Keratinocyte (primary cell): ENCODE results near the gene EIF2S3B. TPM values are rescaled to one million over a fixed set of nuclear protein-coding genes. Genes with fewer than 3 reads are reported as not detected.

ENCODE experiments used
- DNase-seq: peaks from one replicate; pipeline ENCODE4 v3.0.0-alpha.2; 2011; ENCODE audit warnings: low read depth, missing footprints, low spot score
- FAIRE-seq: peaks from 2 replicates; lab custom pipeline; 2011; peaks lifted over from hg19 to GRCh38; lab: Jason Lieb, UNC
- H2AFZ ChIP-seq: 2 replicates; pipeline ENCODE4 v1.6.0; 2012; ENCODE audit warnings: low read length, control low read depth, inconsistent platforms; ENCODE audit not compliant: control insufficient read depth
- H3K27ac ChIP-seq: 2 replicates; pipeline ENCODE4 v1.5.1; 2011; ENCODE audit warnings: low read length; ENCODE audit not compliant: control insufficient read depth, insufficient read depth
- H3K27me3 ChIP-seq: 3 replicates; pipeline ENCODE4 v1.6.0; 2011; ENCODE audit warnings: low read length; ENCODE audit not compliant: control insufficient read depth, insufficient read depth; ENCODE audit errors: extremely low read depth
- H3K36me3 ChIP-seq, 2 experiments: 2 replicates in 1 of 2; 3 replicates in 1 of 2; pipeline ENCODE4 v1.5.1; 2011; ENCODE audit warnings: low read length in 2 of 2, mild to moderate bottlenecking in 1 of 2; ENCODE audit not compliant: control insufficient read depth in 2 of 2, insufficient read depth in 2 of 2; ENCODE audit errors: extremely low read depth in 1 of 2
- H3K4me1 ChIP-seq: 3 replicates; pipeline ENCODE4 v1.5.1; 2011; ENCODE audit warnings: low read length; ENCODE audit not compliant: control insufficient read depth, insufficient read depth; ENCODE audit errors: extremely low read depth
- H3K4me2 ChIP-seq: 3 replicates; pipeline ENCODE4 v1.6.0; 2011; ENCODE audit warnings: low read depth, low read length; ENCODE audit not compliant: control insufficient read depth, insufficient read depth; ENCODE audit errors: extremely low read depth
- H3K4me3 ChIP-seq, 3 experiments: fragments of 200-600 bp in 1 of 3; sonication (generic) in 1 of 3; 2 replicates in 2 of 3; 3 replicates in 1 of 3; pipeline ENCODE4 v1.5.1; 2011 to 2016; ENCODE audit warnings: low read length in 3 of 3, mild to moderate bottlenecking in 3 of 3, control low read depth in 2 of 3, inconsistent platforms in 1 of 3, low read depth in 1 of 3, mixed read lengths in 1 of 3, mixed run types in 1 of 3, moderate library complexity in 1 of 3; ENCODE audit not compliant: control insufficient read depth in 2 of 3, insufficient read depth in 2 of 3; ENCODE audit errors: extremely low read depth in 1 of 3
- H3K79me2 ChIP-seq: 2 replicates; pipeline ENCODE4 v1.6.0; 2012; ENCODE audit warnings: low read length; ENCODE audit not compliant: control insufficient read depth, insufficient read depth
- H3K9ac ChIP-seq: 3 replicates; pipeline ENCODE4 v1.6.0; 2011; ENCODE audit warnings: low read length; ENCODE audit not compliant: control insufficient read depth, insufficient read depth; ENCODE audit errors: extremely low read depth
- H3K9me1 ChIP-seq: 3 replicates; pipeline ENCODE4 v1.6.0; 2011; ENCODE audit warnings: low read length; ENCODE audit not compliant: control insufficient read depth, insufficient read depth; ENCODE audit errors: extremely low read depth
- H3K9me3 ChIP-seq: 2 replicates; pipeline ENCODE4 v1.5.1; 2012; ENCODE audit warnings: low read depth, low read length; ENCODE audit not compliant: control insufficient read depth
- H4K20me1 ChIP-seq: 3 replicates; pipeline ENCODE4 v1.6.0; 2011; ENCODE audit warnings: low read length; ENCODE audit not compliant: control insufficient read depth, insufficient read depth; ENCODE audit errors: extremely low read depth
- CTCF ChIP-seq, 3 experiments: IDR thresholded peaks in 1 of 3; conservative IDR thresholded peaks in 1 of 3; optimal IDR thresholded peaks in 1 of 3; 2 replicates in 2 of 3; 3 replicates in 1 of 3; pipeline versions ENCODE3 to v1.5.1; 2011; ENCODE audit warnings: low read length in 3 of 3, mild to moderate bottlenecking in 3 of 3, moderate library complexity in 2 of 3, control low read depth in 1 of 3, inconsistent platforms in 1 of 3; ENCODE audit not compliant: insufficient read depth in 2 of 3; ENCODE audit errors: extremely low read depth in 1 of 3
- EZH2 ChIP-seq: IDR thresholded peaks from one replicate; pipeline ENCODE4 v1.6.1; 2012; ENCODE audit warnings: inconsistent platforms, mild to moderate bottlenecking, low read length, moderate library complexity
- dilution Hi-C: fragments of 300-500 bp; cut with MboI; formaldehyde crosslinking; loops from one replicate; pipeline ENCODE4 v1.7.0; 2020; ENCODE audit warnings: low sequenced_read_pairs; ENCODE audit not compliant: extremely low pct_ligation_motif_present
- polyA plus RNA-seq, 5 experiments: library from polyadenylated mRNA; depleted of rRNA in 3 of 5; stranded (reverse) in 3 of 5; stranded (forward) in 1 of 5; unstranded in 1 of 5; fragments of >200 nt; gene quantifications; 1 replicate in 1 of 5; 2 replicates in 3 of 5; 3 replicates in 1 of 5; pipeline versions ENCODE4 v1.2.1 to v1.2.3, GENCODE V29; 2011 to 2012; ENCODE audit warnings: missing spikeins in 2 of 5, low read depth in 1 of 5, low replicate concordance in 1 of 5

Gene EIF2S3B
- polyA plus RNA-seq, 1 donor (not counting 4 experiments of a cell fraction or from before 2014, with no cell fraction given) = 0.66 TPM

GRCh38 chr12:10491766-10492165 is 13.9 kb upstream of the EIF2S3B start:
- no peak overlapping the region for H3K4me2 ChIP-seq
- TF ChIP-seq CTCF (optimal IDR thresholded peaks at IDR 0.05 in 1 of 3, IDR thresholded peaks at IDR 0.05 in 1 of 3, conservative IDR thresholded peaks at IDR 0.05 in 1 of 3; ENCODE audit: extremely low read depth in 1 of 3, insufficient read depth in 2 of 3, low read length in 3 of 3) = no peak
- TF ChIP-seq EZH2 = no peak
- no peaks in the 10 kb centered on the region for H3K27me3 ChIP-seq
- H3K9me1 ChIP-seq = no peaks in the 10 kb centered on the region
- H3K36me3 ChIP-seq = no peaks in the 10 kb centered on the region
- DNase-seq (no peak), FAIRE-seq (no peak)
- no peaks in the 10 kb centered on the region for H4K20me1 ChIP-seq
- no peak overlapping the region for H2AFZ ChIP-seq
- no peak overlapping the region for H3K4me3 ChIP-seq
- H3K27ac ChIP-seq = no peak overlapping the region
- H3K79me2 ChIP-seq = no peaks in the 10 kb centered on the region
- H3K4me1 ChIP-seq = no peaks in the 10 kb centered on the region
- no peak overlapping the region for H3K9ac ChIP-seq
- no peaks in the 10 kb centered on the region for H3K9me3 ChIP-seq
- dilution Hi-C loops = no loop called here

- H2AFZ ChIP-seq = no peak overlapping the region
- no peak overlapping the region for H3K27ac ChIP-seq
- no peaks in the 10 kb centered on the region for H3K36me3 ChIP-seq
- H3K4me1 ChIP-seq = no peaks in the 10 kb centered on the region
- H3K9ac ChIP-seq = no peak overlapping the region
- no peak overlapping the region for H3K4me3 ChIP-seq
- H3K4me2 ChIP-seq = no peak overlapping the region
- FAIRE-seq (no peak), DNase-seq (no peak)
- no peaks in the 10 kb centered on the region for H3K9me1 ChIP-seq
- no peak for TF ChIP-seq CTCF (optimal IDR thresholded peaks at IDR 0.05 in 1 of 3, IDR thresholded peaks at IDR 0.05 in 1 of 3, conservative IDR thresholded peaks at IDR 0.05 in 1 of 3; ENCODE audit: extremely low read depth in 1 of 3, insufficient read depth in 2 of 3, low read length in 3 of 3)
- TF ChIP-seq EZH2 = no peak
- H3K79me2 ChIP-seq = no peaks in the 10 kb centered on the region
- no peaks in the 10 kb centered on the region for H3K9me3 ChIP-seq
- H3K27me3 ChIP-seq = peaks cover 17% of the 10 kb centered on the region
- dilution Hi-C loops = no loop called here
- no peaks in the 10 kb centered on the region for H4K20me1 ChIP-seq
These were observed 8.1 kb upstream of the EIF2S3B start for GRCh38 chr12:10497602-10498001.
